Middle frontal gyrus (tissue), 1 donor: Measurements from ENCODE around the gene KCNK15.

Experiments
- DNase-seq: peaks from one replicate; pipeline ENCODE4 v3.0.0-alpha.2; 2015; ENCODE audit warnings: low spot score; ENCODE audit errors: extremely low spot score

KCNK15 gene

GRCh38 chr20:44715499-44716308 is 30.0 kb upstream of the KCNK15 start:
- no peak for DNase-seq

DNA sequence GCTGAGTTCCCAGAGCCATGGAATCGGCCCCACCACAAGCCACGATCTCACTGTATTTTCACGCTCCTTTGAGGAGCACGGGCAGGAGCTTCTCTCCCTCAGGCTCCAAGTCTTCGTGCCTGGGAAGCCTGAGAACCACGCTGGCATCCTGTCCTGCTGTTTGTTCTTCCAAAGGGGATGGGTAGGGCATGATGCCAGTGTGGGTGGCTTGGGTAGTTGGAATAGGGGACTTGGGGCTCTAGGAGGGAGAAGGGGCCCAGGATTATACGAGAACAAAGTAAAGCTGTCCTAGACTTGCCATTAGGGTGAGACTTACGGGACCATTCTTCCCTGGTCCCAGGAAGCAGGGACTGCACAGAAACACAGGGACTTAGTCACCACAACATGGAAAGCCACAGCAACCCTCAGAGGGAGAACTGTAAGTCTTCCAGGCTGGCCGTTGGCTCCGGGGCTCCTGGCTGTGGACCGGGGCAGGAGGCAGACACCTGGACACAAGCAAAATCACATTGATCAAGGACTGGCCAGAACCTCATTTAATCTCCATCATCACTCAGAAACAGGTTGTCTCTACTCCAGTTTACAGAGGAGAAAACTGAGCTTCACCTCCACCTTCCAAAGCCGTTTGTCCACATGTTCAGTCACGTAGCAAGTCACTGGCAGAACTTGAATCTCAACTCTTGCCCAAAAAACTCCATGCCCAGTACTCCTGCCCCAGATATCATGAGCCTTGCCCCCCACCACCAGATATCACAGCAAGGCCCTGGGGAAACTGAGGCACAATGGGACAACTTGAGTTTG is 29.2 kb upstream of the KCNK15 start:
- DNase-seq = no peak

DNA sequence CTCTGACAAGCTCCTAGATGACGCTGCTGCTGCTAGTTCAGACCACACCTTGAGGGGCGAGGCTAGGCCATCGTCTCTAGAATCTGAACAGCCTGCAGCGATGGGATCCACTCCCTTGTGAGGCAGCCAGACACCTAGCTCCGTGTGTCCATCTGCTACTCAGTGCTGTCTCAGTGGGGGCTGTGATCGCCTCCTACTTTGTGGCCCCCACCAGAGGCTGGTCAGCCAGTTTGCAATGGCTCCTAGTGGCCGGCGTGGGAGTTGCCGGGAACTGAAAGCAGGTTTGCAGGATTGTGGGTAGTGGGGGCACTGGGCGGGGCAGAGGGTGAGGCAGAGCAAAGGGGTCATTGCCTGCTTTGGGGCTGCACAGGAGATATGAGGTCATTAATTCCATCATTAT is 27.7 kb upstream of the KCNK15 start:
- DNase-seq = no peak

- no peak for DNase-seq
Measured at GRCh38 chr20:44719841-44720240, 25.8 kb upstream of the KCNK15 start.

GRCh38 chr20:44720621-44720996 is 25.1 kb upstream of the KCNK15 start:
- peak; percentile 54 for DNase-seq

DNA sequence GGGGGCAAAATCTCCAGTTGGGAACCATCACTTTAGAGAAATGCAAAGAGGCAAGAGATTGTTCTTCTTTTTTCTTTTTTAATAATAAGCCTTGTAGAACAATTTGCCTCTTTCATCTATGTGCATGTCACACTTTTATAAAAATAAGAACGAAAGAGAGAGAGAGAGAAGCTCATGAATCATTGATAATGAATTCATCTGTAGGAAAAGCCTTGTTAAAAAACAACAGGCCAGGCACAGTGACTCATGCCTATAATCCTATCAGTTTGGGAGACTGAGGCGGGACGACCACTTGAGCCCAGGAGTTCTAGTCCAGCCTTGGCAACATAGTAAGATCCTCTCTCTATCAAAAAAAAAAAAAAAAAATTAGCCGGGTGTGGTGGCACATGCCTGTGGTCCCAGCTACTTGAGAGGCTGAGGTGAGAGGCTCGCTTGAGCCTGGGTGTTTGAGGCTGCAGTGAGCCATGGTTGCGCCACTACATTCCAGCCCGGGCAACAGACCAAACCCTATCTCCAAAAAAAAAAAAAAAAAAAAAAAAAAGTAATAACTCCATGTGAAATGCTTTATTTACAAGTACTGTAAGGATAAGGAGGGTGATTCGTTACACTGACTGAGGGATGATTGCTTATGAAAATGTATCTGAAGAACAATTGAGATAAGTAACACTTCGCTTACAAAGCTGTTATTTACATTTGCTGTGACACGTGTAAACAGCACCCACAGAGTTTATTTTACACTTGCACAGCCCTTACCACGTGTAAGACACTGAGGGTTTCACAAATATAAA is 24.5 kb upstream of the KCNK15 start:
- no peak for DNase-seq

- no peak for DNase-seq
Measured at GRCh38 chr20:44721785-44722054, 23.9 kb upstream of the KCNK15 start.

DNA sequence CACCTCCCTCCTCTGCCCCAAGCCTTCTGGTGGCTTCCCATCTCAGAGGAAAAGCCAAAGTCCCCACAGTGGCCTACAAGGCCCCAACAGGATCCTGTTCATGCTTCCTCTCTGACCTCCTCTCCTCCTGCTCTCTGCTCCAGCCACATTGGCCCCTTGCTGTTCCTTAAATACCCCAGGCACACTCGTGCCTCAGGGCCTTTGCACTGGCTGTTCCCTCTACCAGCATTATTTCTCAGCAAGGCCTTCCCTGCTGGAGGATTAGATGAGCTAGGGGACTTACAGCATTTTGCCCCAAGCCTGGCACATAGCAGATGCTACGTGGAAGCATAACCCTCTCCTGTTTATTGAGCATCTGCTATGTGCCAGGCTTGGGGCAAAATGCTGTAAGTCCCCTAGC is 22.7 kb upstream of the KCNK15 start:
- DNase-seq = no peak

- DNase-seq = no peak
Measured at GRCh38 chr20:44723391-44723790, 22.3 kb upstream of the KCNK15 start.

DNA sequence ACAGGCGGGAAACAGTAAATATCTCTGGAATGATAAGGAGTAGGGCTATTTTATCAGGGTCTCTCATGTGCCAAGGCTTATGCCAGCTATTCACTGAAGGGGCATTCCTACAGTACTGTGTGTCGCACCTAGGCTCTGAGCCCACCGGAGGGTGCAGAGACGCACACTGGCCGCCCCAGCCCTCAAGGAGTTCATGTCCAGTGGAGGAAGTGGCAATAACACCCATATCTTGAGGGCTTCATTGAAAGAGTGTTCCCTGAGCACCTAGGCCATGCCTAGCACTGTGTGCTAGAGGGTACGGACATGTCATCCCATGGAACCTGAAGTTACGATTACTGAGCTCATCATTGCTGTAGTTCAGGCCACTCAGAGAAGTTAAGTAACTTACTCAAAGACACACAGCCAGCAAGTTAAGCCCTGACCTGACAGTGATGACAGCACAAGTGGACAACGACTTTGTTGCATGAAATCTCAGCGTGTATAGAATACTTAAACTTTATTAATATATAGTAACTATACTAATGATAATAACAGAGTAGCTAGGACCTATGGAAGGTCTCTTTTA is 21.8 kb upstream of the KCNK15 start:
- no peak for DNase-seq

DNA sequence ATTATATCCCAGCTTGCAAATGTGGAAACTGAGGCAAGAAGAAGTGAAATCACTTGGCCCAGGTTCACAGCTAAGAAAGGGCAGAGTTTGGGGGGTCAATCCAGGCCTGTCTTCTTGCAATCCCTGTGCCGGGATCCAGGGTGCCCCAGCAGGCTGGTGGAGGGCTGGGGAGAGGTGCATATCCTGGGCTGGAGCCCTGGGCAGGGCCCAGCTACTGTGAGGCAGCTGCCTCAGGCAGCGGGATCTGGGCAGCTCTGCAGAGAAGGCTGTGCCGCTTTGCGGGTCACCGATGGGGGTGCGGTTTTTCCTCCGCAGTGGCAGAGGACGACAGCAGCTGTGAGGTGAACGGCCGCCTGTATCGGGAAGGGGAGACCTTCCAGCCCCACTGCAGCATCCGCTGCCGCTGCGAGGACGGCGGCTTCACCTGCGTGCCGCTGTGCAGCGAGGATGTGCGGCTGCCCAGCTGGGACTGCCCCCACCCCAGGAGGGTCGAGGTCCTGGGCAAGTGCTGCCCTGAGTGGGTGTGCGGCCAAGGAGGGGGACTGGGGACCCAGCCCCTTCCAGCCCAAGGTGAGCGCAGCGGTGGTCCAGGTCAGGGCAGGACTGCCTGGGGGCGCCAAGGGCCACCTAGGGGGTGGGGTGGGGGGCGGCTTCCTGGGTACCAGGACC is 21.1 kb upstream of the KCNK15 start:
- no peak for DNase-seq

DNA sequence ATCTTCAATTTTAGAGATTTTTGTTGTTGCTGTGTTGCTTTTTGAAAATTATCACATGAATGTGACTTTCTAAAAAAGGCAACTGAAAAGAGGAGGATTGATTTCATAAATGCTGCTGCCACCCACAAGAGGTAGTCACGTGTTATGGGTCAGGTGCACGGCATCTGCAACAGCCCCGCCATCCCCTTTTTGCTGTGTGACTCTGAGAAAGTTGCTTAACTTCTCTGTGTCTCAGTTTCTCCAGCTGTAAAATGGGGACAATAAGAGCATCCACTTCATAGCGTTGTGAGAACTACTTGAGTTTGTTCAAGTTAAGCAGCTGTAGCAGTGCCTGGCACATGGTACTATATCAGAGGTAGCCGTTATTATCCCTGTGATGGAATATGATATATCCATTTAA is 19.8 kb upstream of the KCNK15 start:
- no peak for DNase-seq

- DNase-seq = no peak
Measured at GRCh38 chr20:44727039-44727438, 18.6 kb upstream of the KCNK15 start.

DNA sequence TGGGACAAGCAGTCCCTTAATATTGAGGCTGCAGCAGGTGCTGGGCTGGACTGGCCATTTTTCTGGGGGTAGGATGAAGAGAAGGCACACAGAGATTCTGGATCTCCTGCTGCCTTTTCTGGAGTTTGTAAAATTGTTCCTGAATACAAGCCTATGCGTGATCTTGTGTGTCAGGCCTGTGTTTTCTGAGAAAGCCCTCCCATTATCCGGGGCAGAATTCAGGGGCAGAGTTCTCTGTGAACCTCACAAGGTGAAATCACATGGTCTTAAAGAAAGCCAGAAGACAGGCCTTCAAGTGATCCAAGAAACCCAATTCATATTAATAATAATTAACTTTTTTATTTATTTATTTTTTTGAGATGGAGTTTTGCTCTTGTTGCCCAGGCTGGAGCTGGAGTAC is 18.0 kb upstream of the KCNK15 start:
- no peak for DNase-seq

GRCh38 chr20:44728801-44729443 is 16.7 kb upstream of the KCNK15 start:
- DNase-seq = no peak

DNA sequence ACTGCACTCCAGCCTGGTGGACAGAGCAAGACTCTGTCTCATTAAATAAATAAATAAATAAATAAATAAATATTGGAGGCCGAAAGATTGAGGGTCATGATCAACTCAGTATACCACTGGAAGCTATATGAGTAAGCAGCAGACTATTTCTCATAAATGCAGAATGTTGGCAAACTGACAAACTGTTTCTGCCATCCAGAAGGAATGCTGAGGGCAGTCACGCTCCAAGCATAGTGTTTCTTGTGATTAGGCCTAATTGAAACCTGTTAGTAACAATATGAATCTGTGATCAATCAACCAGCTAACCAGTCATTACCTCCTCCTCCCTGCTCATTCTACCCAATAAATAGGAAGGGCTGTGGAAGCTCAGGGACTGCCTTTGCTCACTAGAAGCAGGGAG is 15.2 kb upstream of the KCNK15 start:
- DNase-seq = no peak

DNA sequence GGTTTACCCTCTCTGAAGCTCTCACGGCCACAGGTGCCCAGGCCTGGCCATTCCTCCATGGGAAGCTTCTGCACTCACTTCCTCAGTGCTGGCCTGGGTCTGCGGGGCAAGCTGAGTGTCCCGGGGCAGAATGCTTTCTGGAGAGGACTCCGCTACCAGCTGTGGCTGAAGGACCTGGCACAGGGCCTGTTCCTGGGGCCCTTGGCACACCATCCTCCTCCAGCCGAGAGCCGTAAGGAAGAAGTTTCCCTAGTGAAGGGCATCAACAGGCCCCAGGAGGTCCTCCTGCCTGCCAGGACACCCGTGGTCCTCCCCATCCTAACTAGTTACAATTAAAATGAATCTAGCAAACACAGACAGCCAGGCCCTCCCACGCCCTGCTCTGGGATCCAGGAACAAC is 14.0 kb upstream of the KCNK15 start:
- DNase-seq = no peak

GRCh38 chr20:44732327-44732726 is 13.3 kb upstream of the KCNK15 start:
- no peak for DNase-seq

DNA sequence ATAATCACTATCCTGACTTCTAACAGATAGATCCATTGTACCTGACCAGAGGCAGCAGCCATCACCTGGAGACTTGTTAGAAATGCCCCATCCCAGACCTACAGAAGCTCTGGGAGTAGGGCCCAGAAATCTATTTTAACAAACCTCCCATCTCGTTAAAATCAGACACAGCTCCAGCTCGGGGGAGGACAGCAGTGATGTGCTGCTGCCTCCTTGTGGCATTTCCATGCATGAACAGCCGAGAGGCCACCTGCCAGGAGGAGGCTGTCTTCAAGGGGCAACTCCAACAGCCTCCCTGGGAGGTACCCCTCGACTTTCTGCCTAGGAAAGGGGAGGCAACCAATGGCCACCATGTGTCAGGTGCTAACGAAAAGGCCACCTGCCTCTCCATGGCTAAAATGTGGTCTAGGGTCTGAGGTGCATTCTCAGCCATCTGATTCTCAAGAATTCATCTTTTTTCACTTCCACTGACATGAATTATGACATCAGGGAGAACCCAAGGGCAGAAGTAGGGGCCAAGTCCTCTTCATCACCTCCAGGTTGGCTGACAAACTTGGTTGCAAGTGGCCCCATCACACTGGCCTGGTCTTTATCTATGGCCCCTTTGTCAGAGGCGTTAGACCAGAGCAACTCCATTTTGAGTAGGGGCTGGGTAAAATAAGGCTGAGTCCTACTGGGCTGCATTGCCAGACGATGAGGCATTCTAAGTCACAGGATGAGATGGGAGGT is 12.2 kb upstream of the KCNK15 start:
- DNase-seq = peak; percentile 76

DNA sequence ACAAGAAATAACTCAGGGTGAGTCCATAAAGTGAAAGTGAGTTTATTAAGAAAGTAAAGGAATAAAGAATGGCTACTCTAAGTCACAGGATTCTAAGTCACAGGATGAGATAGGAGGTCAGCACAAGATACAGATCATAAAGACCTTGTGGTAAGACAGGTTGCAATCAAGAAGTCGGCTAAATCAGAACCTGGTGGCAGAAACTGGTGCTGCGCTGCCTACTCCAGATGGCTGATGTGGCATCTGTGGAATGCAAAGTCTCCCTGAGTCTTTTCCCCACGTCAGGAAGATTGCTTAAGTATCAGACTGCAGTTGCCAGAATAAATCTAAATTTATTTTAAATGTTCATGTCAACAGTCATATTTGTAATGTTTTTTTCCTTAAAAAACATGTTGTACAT is 10.7 kb upstream of the KCNK15 start:
- DNase-seq = no peak
